SK-N-SH treated with all-trans-retinoic acid at 6 μM for 48 hours (cell line): ENCODE measurements around the gene RNF213.

ENCODE experiments used
- ATAC-seq: fragments of 200-7000 bp; cut with Tn5 transposase; 3 replicates; pipeline ENCODE4 v1.9.1; 2020; ENCODE audit warnings: mild to moderate bottlenecking, moderate library complexity
- ARNTL ChIP-seq: fragments of 450-650 bp; formaldehyde crosslinking; IDR thresholded peaks from 2 replicates; pipeline ENCODE4 v1.5.0; 2020; ENCODE audit warnings: low read depth, mild to moderate bottlenecking, moderate library complexity, borderline replicate concordance
- BACH2 ChIP-seq: fragments of 250-450 bp; sonication (Bioruptor Pico); IDR thresholded peaks from 2 replicates; pipeline ENCODE4 v1.9.0; 2021; ENCODE audit warnings: mild to moderate bottlenecking, borderline replicate concordance
- CREB5 ChIP-seq: fragments of 250-450 bp; sonication (Bioruptor Pico); IDR thresholded peaks from 2 replicates; pipeline ENCODE4 v1.5.1; 2020; ENCODE audit warnings: low read depth, mild to moderate bottlenecking, moderate library complexity
- CSDC2 ChIP-seq: fragments of 250-450 bp; sonication (Bioruptor Pico); IDR thresholded peaks from 2 replicates; pipeline ENCODE4 v1.5.0; 2020; ENCODE audit warnings: mild to moderate bottlenecking, moderate library complexity
- CSRNP3 ChIP-seq: fragments of 250-450 bp; sonication (Bioruptor Pico); IDR thresholded peaks from 2 replicates; pipeline ENCODE4 v1.5.1; 2021; ENCODE audit warnings: mild to moderate bottlenecking, moderate library complexity
- ESRRG ChIP-seq: fragments of 250-450 bp; sonication (Bioruptor Pico); IDR thresholded peaks from 2 replicates; pipeline ENCODE4 v1.6.1; 2021; ENCODE audit warnings: mild to moderate bottlenecking
- GLIS3 ChIP-seq: fragments of 250-450 bp; sonication (Bioruptor Pico); IDR thresholded peaks from 2 replicates; pipeline ENCODE4 v1.5.0; 2020; ENCODE audit warnings: mild to moderate bottlenecking, moderate library complexity
- ISL1 ChIP-seq: fragments of 250-450 bp; sonication (Bioruptor Pico); IDR thresholded peaks from 2 replicates; pipeline ENCODE4 v2.1.2; 2022; ENCODE audit warnings: mild to moderate bottlenecking, moderate library complexity
- OSR1 ChIP-seq: fragments of 250-450 bp; sonication (Bioruptor Pico); IDR thresholded peaks from 2 replicates; pipeline ENCODE4 v1.8.0; 2022; ENCODE audit warnings: moderate library complexity, mild to moderate bottlenecking, inconsistent platforms
- PATZ1 ChIP-seq: fragments of 250-450 bp; sonication (Bioruptor Pico); IDR thresholded peaks from 2 replicates; pipeline ENCODE4 v1.8.0; 2020; ENCODE audit warnings: mild to moderate bottlenecking, moderate library complexity, borderline replicate concordance
- POU6F1 ChIP-seq: fragments of 250-450 bp; sonication (Bioruptor Pico); IDR thresholded peaks from 2 replicates; pipeline ENCODE4 v1.8.0; 2021; ENCODE audit warnings: low read depth, mild to moderate bottlenecking, moderate library complexity, borderline replicate concordance
- PPARA ChIP-seq: fragments of 250-450 bp; sonication (Bioruptor Pico); IDR thresholded peaks from 2 replicates; pipeline ENCODE4 v1.5.0; 2020; ENCODE audit warnings: mild to moderate bottlenecking, borderline replicate concordance
- SNAI2 ChIP-seq: fragments of 250-450 bp; sonication (Bioruptor Pico); IDR thresholded peaks from 2 replicates; pipeline ENCODE4 v1.5.0; 2020; ENCODE audit warnings: mild to moderate bottlenecking, moderate library complexity
- TCF4 ChIP-seq: fragments of 250-450 bp; sonication (Bioruptor Pico); IDR thresholded peaks from 2 replicates; pipeline ENCODE4 v1.8.0; 2021; ENCODE audit warnings: mild to moderate bottlenecking, moderate library complexity, borderline replicate concordance
- TOX ChIP-seq: fragments of 250-450 bp; sonication (Bioruptor Pico); IDR thresholded peaks from 2 replicates; pipeline ENCODE4 v1.8.0; 2021; ENCODE audit warnings: mild to moderate bottlenecking, moderate library complexity, borderline replicate concordance
- ZFP3 ChIP-seq: fragments of 250-450 bp; sonication (Bioruptor Pico); IDR thresholded peaks from 2 replicates; pipeline ENCODE4 v1.5.0; 2020; ENCODE audit warnings: mild to moderate bottlenecking, moderate library complexity
- ZFP30 ChIP-seq: fragments of 450-650 bp; formaldehyde crosslinking; IDR thresholded peaks from 2 replicates; pipeline ENCODE4 v1.5.0; 2022; ENCODE audit warnings: mild to moderate bottlenecking, moderate library complexity
- ZNF565 ChIP-seq: fragments of 450-650 bp; formaldehyde crosslinking; conservative IDR thresholded peaks from 2 replicates; pipeline ENCODE4 v1.5.0; 2020; ENCODE audit warnings: low read depth, mild to moderate bottlenecking, moderate library complexity
- ZNF70 ChIP-seq: fragments of 450-650 bp; formaldehyde crosslinking; IDR thresholded peaks from 2 replicates; pipeline ENCODE4 v1.5.0; 2020; ENCODE audit warnings: mild to moderate bottlenecking, moderate library complexity
- ZNF8 ChIP-seq: fragments of 450-650 bp; formaldehyde crosslinking; IDR thresholded peaks from 2 replicates; pipeline ENCODE4 v1.5.0; 2020; ENCODE audit warnings: mild to moderate bottlenecking, moderate library complexity

Gene RNF213

GRCh38 chr17:80214878-80215210 lies 45.8 kb upstream of the RNF213 start:
- ATAC-seq = no peak
- TF ChIP-seq POU6F1 (no peak), ZFP30 (CRISPR knock-in tag) (no peak), TOX (CRISPR knock-in tag) (no peak), ESRRG (CRISPR knock-in tag) (no peak), ZNF8 (CRISPR knock-in tag) (no peak), OSR1 (CRISPR knock-in tag) (no peak), CREB5 (CRISPR knock-in tag) (no peak), ZNF70 (CRISPR knock-in tag) (no peak), GLIS3 (CRISPR knock-in tag) (no peak)

- ATAC-seq = no peak
- TF ChIP-seq TOX (CRISPR knock-in tag) (no peak), CSRNP3 (CRISPR knock-in tag) (no peak), ZNF565 (CRISPR knock-in tag) (no peak)
Observed at GRCh38 chr17:80216473-80217456, 43.9 kb upstream of the RNF213 start.

- no peak for TF ChIP-seq SNAI2 (CRISPR knock-in tag)
- TF ChIP-seq PPARA (CRISPR knock-in tag) = no peak
- no peak for TF ChIP-seq CREB5 (CRISPR knock-in tag)
- TF ChIP-seq BACH2 = no peak
- no peak for TF ChIP-seq ZFP3 (CRISPR knock-in tag)
- no peak for TF ChIP-seq ARNTL (CRISPR knock-in tag)
- no peak for TF ChIP-seq PATZ1 (CRISPR knock-in tag)
- TF ChIP-seq CSRNP3 (CRISPR knock-in tag) = no peak
- TF ChIP-seq ISL1 (CRISPR knock-in tag) = no peak
- no peak for TF ChIP-seq TCF4
- no peak for TF ChIP-seq ZNF70 (CRISPR knock-in tag)
- TF ChIP-seq POU6F1 = no peak
- no peak for TF ChIP-seq TOX (CRISPR knock-in tag)
- no peak for TF ChIP-seq OSR1 (CRISPR knock-in tag)
- TF ChIP-seq ZNF565 (CRISPR knock-in tag) = no peak
- TF ChIP-seq ZNF8 (CRISPR knock-in tag) = no peak
- TF ChIP-seq ZFP30 (CRISPR knock-in tag) = no peak
- no peak for TF ChIP-seq CSDC2 (CRISPR knock-in tag)
- no peak for ATAC-seq
Observed at GRCh38 chr17:80217703-80218362, 42.8 kb upstream of the RNF213 start.
